Epithelial cell of prostate (primary cell): ENCODE results near the gene BIN1.
"Not testable (repeated sequence)": the region's sequence is repeated elsewhere in the genome, so short reads cannot be mapped to it uniquely, and the experiment has no call there.

Source experiments
- DNase-seq: peaks from one replicate; pipeline ENCODE4 v3.0.0-alpha.2; 2011; ENCODE audit warnings: low read depth, low spot score
- H3K27ac ChIP-seq: fragments of 450-650 bp; 2 replicates; pipeline ENCODE4 v1.5.1; 2017; ENCODE audit warnings: mild to moderate bottlenecking

The BIN1 gene

DNA sequence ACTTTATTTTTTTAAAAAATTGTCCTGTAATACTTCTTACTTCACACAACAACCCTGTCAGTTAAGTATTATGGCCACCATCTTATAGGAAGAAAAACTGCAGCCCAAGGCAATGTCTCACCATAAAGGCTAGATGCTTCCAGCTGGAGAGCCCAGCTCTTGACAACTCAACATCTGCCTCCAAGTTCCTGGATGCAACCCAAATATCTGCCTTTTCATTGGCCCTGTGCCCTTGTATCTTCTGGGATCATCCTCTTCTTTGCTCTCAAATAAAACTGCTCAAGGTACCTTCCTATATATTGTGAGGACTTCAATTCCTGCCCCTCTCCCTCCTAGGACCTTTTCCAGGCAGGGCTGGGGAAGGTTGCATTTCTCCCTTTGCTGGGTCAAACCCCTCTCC lies 69.5 kb downstream of the BIN1 start:
- no peak for DNase-seq
- no peak overlapping the region for H3K27ac ChIP-seq

DNA sequence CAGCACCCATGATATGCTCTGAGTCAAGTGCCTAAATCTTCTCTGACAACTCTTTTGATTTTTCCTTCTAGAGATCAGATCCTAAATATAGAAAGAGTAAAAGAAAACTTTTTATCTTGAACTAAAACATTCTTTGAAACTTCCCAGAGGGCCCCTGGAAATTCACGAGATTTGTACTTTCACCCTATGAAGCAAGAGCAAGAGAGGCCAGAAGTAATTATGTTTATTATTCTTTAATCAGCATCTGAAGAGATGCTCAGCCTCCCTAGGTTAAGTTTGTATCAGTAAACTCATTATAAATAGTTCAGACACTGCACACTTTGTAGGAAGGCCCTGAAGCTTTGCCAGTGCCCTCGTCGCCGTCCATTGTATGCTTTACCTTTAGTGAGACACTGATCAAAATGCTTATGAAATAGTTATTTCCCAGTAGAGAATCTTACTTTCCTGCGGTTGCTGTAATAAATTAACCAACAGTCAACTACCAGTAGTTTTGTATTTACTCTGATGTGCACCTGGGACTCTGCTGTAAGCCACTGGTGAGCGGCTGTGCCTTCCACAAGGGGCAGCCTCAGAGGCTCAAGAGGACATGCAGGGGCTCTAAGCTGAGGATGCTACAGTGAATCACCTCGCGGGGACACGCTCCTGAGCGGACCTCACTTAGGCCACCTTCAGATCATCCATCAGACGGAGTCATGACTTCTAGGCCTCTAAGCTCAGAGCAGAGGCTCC lies 71.9 kb downstream of the BIN1 start:
- no peak overlapping the region for H3K27ac ChIP-seq
- DNase-seq = no peak

GRCh38 chr2:127034051-127034450 lies 72.9 kb downstream of the BIN1 start:
- H3K27ac ChIP-seq = no peak overlapping the region
- DNase-seq = no peak

DNA sequence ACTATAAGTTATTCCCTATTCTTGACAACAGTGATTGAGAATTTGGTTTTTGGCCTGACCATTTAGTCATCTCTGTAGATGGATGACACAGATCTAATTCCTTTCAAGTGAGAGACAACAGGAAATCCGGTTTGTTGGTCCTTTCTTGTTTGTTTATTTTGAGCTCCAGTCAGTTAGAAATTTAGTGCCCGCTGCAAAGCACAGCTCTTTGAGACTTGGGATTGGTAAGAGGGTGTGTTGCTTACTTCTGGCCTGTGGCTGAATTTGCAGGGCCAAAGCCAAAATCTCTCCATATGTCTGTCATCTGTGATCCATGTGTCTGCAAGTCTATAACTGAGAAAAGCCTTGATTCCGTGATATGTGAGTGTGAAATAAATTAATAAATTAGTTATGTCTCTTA lies 74.3 kb downstream of the BIN1 start:
- DNase-seq = no peak
- no peak overlapping the region for H3K27ac ChIP-seq

GRCh38 chr2:127029350-127030051 lies 77.5 kb downstream of the BIN1 start:
- no peak for DNase-seq
- H3K27ac ChIP-seq = no peak overlapping the region

GRCh38 chr2:127028745-127029144 lies 78.2 kb downstream of the BIN1 start:
- DNase-seq, H3K27ac ChIP-seq: not testable (repeated sequence)

GRCh38 chr2:127027715-127028114 lies 79.2 kb downstream of the BIN1 start:
- H3K27ac ChIP-seq = no peak overlapping the region
- no peak for DNase-seq

- DNase-seq = no peak
- no peak overlapping the region for H3K27ac ChIP-seq
Observed at GRCh38 chr2:127025359-127026166, 81.4 kb downstream of the BIN1 start.

DNA sequence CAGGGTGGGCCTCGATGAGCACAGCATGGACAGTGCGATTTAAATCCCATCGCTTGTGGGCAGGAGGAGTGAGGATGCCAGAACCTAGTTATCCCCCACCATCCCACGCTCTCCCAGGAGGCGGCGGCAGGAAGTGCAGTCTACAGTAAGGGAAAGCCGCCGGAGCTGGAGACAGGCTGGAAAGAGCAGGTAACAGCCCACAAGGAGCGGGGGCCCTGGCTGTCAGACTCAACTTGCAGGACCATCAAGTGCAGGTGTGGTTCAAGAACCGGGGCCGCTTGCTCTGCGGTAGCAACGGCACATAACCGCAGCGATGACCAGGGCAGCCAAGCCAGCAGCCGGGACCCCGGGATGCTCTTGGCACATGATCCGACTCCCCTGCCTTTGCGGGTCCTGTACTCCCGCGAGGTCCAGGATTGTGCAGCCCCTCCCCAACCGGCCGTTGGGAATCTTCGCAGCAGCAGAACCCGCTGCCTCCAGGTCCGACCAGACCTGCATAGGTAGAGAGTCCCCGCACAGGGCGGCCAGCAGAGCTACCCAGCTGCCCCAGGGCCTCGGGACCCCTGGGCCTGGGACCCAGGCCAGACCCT lies 82.1 kb downstream of the BIN1 start:
- DNase-seq = no peak
- no peak overlapping the region for H3K27ac ChIP-seq

GRCh38 chr2:127023504-127023903 lies 83.5 kb downstream of the BIN1 start:
- DNase-seq = no peak
- no peak overlapping the region for H3K27ac ChIP-seq

DNA sequence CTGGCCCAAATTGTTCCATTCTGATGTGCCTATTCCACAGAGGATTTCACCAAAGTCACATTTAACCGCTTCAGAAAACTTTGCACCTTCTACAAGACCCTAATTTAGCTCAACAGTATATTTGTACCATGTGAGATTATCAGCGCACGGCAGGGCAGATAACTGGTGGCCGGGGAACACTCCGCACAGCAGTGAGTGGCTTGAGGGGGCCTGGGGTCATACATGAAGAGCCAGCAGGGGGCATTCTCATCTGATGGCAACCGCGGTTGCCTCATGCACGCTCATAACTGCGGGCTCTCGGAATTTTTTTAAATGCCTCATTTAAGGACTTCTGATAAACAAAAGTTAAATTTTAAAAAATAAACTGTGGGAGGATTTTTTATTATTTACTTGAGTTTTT lies 84.1 kb downstream of the BIN1 start:
- DNase-seq = no peak
- H3K27ac ChIP-seq = no peak overlapping the region

- H3K27ac ChIP-seq = no peak overlapping the region
- DNase-seq = no peak
Observed at GRCh38 chr2:127020536-127020935, 86.4 kb downstream of the BIN1 start.

- no peak for DNase-seq
Observed at GRCh38 chr2:127017548-127017947, 89.4 kb downstream of the BIN1 start.

GRCh38 chr2:127016329-127016728 lies 90.6 kb downstream of the BIN1 start:
- no peak for DNase-seq
- no peak overlapping the region for H3K27ac ChIP-seq

More at GRCh38 chr2:127017548-127017947, 89.4 kb downstream of the BIN1 start:
- no peak overlapping the region for H3K27ac ChIP-seq

DNA sequence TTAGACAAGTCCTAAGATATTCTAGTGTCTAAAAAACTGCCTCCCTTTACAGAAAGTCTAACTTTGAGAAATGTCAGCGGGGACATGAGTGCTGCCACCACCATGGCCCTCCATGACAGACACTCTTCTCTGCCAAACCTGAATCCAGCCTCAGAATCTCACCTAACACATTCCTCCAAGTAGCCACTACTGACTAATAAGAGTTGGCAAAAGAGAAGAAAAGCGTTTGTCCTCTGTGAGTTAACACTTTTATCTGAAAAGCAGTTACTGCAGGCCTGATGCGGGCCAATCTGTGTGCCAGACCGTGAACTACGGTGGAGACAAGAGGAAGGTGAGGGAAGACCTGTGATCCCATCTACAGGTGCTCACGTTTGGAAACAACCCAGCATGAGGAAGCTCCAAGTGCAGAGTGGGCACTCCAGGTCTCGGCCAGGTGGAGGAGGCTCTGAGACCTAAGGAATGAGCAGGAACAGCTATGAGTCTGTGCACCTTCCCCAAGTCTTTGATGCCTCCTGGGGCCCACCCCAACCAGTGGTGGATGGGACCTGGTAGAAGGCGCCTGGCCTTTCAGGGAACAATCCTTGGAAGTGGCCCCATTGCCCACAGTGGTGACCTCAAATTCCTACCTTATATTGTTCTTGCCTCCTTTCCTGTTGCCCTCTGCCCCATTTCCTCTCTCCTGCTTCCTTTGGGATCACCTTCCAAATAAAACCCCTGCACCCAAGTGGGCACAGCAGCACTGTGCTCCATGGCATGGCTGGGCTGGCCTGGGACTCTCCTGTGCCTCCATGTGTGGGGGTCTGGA lies 91.6 kb downstream of the BIN1 start:
- no peak for DNase-seq
- H3K27ac ChIP-seq = peak overlapping the region; percentile 74

DNA sequence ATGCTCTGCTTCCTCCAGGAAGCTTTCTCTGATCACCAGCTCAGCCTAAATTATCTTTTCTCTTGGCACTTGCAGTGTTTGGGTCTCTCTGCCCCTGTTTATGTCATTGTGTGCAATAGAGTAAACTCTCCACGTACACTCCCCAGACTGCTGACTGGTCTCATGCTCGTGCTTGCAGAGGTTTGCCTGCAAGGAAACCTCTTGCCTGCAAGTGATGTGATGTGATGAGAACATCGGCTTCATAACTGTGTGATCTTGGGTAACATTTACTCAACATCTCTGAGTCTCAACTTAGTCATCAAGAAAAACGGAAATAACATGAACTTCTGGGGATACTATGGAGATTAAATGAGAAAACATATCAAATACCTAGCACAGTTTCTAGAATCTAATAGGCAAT lies 92.3 kb downstream of the BIN1 start:
- DNase-seq = peak; percentile 95
- peak overlapping the region; percentile 74 for H3K27ac ChIP-seq

GRCh38 chr2:127014224-127014623 lies 92.7 kb downstream of the BIN1 start:
- H3K27ac ChIP-seq = peak overlapping the region; percentile 74
- DNase-seq = no peak

GRCh38 chr2:127012868-127013267 lies 94.1 kb downstream of the BIN1 start:
- H3K27ac ChIP-seq = peak overlapping the region; percentile 18
- no peak for DNase-seq

DNA sequence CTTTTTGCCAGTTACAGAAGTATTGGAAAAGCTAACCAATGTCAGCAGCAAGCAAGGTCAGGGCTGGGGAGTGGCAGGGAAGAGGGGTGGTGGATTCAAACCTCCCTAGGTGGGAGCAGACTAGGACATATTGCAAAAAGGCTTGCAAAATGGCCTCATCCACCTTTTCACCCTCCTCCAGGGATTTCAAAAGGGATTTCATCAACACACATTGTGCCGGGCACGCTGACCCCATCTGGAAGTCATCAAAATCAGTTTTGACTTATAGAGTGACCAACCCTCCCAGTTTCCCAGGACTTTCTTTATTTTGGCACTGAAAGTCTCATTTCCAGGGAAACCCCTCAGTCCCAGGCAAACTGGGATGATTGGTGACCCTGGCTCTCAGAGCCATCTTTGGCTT lies 94.7 kb downstream of the BIN1 start:
- DNase-seq = no peak
- no peak overlapping the region for H3K27ac ChIP-seq

DNA sequence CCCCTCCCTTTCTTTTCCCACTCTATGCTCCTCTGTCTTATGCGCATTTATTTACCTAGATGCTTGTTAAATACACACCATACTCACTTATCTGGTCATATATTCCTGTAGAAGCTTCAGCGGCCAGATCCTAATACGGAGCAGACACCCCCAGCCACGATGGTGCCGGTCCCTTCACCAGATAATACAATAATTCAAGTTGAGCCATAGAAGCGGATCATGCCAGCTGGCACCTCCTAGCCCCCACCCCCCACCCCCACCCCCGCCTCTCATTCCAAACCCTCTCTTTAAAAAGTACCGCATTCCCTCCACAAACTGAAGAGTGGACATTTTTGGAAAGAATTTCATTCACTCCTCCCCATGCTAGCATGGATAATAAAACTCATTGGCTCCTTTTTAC lies 95.2 kb downstream of the BIN1 start:
- DNase-seq = no peak
- H3K27ac ChIP-seq = no peak overlapping the region
